Fibroblast of pulmonary artery (primary cell): ENCODE data around the gene MYO15A.

Experiments used
- DNase-seq: peaks from one replicate; pipeline ENCODE4 v3.0.0-alpha.2; 2010; ENCODE audit warnings: low read depth
- H3K4me3 ChIP-seq: replicated peaks from 2 replicates; pipeline ENCODE4 v1.5.1; 2011; ENCODE audit warnings: low read depth, mild to moderate bottlenecking, control low read depth, low read length, moderate library complexity
- CTCF ChIP-seq: IDR thresholded peaks from 2 replicates; pipeline ENCODE4 v1.5.1; 2011; ENCODE audit warnings: mild to moderate bottlenecking, control low read depth, low read length, inconsistent platforms; ENCODE audit errors: missing control alignments

The MYO15A gene

GRCh38 chr17:18070861-18071340, 37.7 kb upstream of the MYO15A start:
- TF ChIP-seq CTCF = no peak
- DNase-seq = peak; percentile 45
- H3K4me3 ChIP-seq = peak overlapping the region; percentile 37

- H3K4me3 ChIP-seq = no peak overlapping the region
- TF ChIP-seq CTCF = no peak
- DNase-seq = no peak
These were observed 36.8 kb upstream of the MYO15A start for GRCh38 chr17:18071751-18072150.

- no peak for TF ChIP-seq CTCF
- no peak overlapping the region for H3K4me3 ChIP-seq
- DNase-seq = no peak
These were observed 33.8 kb upstream of the MYO15A start for GRCh38 chr17:18074566-18075272.

- TF ChIP-seq CTCF = no peak
- H3K4me3 ChIP-seq = no peak overlapping the region
- peak; percentile 10 for DNase-seq
These were observed 31.6 kb upstream of the MYO15A start for GRCh38 chr17:18076936-18077335.

- no peak for DNase-seq
- TF ChIP-seq CTCF = no peak
These were observed 29.0 kb upstream of the MYO15A start for GRCh38 chr17:18079543-18079942.

GRCh38 chr17:18084256-18084655, 24.3 kb upstream of the MYO15A start:
- no peak for DNase-seq
- H3K4me3 ChIP-seq = no peak overlapping the region
- no peak for TF ChIP-seq CTCF

More at GRCh38 chr17:18079543-18079942, 29.0 kb upstream of the MYO15A start:
- H3K4me3 ChIP-seq = no peak overlapping the region
